ENCODE data around the gene PTRH1.

Gene PTRH1, protein sequence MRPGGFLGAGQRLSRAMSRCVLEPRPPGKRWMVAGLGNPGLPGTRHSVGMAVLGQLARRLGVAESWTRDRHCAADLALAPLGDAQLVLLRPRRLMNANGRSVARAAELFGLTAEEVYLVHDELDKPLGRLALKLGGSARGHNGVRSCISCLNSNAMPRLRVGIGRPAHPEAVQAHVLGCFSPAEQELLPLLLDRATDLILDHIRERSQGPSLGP

GRCh38 chr9:127715470-127716337 is at the start of gene PTRH1, which contains the start of gene TTC16:
Gene PTRH1, minus strand, starts transcription at chr9:127715663. Its CDS starts 24 bp downstream, at chr9:127715639.
Gene TTC16, plus strand, starts transcription at chr9:127716079. Its CDS starts 67 bp downstream, at chr9:127716146.
- Histone ChIP-seq H3F3A (ENCODE audit: insufficient read depth, low read length) (no peaks in the 10 kb centered on the region), H3K4me3 (ENCODE audit: low read depth, low read length, poor library complexity, severe bottlenecking) (peak within 1 kb of the TSS; percentile 72), H2AFZ (ENCODE audit: low read length) (no peak within 1 kb of the TSS), H3K79me2 (ENCODE audit: insufficient read depth, low read length) (no peaks in the 10 kb centered on the region), H3K9me2 (ENCODE audit: low read depth, low read length) (no peaks in the 10 kb centered on the region), H3K4me1 (ENCODE audit: insufficient read depth, low read length, severe bottlenecking) (peaks cover 5% of the 10 kb centered on the region), H3K9me3 (ENCODE audit: low read length) (no peaks in the 10 kb centered on the region), H4K20me1 (ENCODE audit: insufficient read depth, low read length) (no peaks in the 10 kb centered on the region), H3K4me2 (ENCODE audit: low read length) (peak within 1 kb of the TSS; percentile 82), H3K27ac (ENCODE audit: low read depth, low read length, poor library complexity, severe bottlenecking) (no peak within 1 kb of the TSS), H3K36me3 (ENCODE audit: insufficient read depth, low read length) (no peaks in the 10 kb centered on the region), H3K9ac (ENCODE audit: low read length) (peak within 1 kb of the TSS; percentile 62), H3K27me3 (ENCODE audit: insufficient read depth, low read length) (no peaks in the 10 kb centered on the region)
- TF ChIP-seq EZH2 (IDR thresholded peaks at IDR 0.05; ENCODE audit: borderline replicate concordance, low read length), result no peak
- no peak for TF ChIP-seq CTCF (IDR thresholded peaks at IDR 0.05; ENCODE audit: low read length)

- H3K27ac ChIP-seq (ENCODE audit: low read depth, low read length, poor library complexity, severe bottlenecking), result no peak overlapping the region
- TF ChIP-seq EZH2 (IDR thresholded peaks at IDR 0.05; ENCODE audit: borderline replicate concordance, low read length) (no peak), CTCF (IDR thresholded peaks at IDR 0.05; ENCODE audit: low read length) (peak; percentile 64)
- peaks cover 14% of the 10 kb centered on the region for H3K4me1 ChIP-seq (ENCODE audit: insufficient read depth, low read length, severe bottlenecking)
- H3K36me3 ChIP-seq (ENCODE audit: insufficient read depth, low read length), result no peaks in the 10 kb centered on the region
- no peaks in the 10 kb centered on the region for H3F3A ChIP-seq (ENCODE audit: insufficient read depth, low read length)
- H3K9ac ChIP-seq (ENCODE audit: low read length), result no peak overlapping the region
- no peak overlapping the region for H2AFZ ChIP-seq (ENCODE audit: low read length)
- no peaks in the 10 kb centered on the region for H3K9me2 ChIP-seq (ENCODE audit: low read depth, low read length)
- H3K79me2 ChIP-seq (ENCODE audit: insufficient read depth, low read length), result no peaks in the 10 kb centered on the region
- H4K20me1 ChIP-seq (ENCODE audit: insufficient read depth, low read length), result no peaks in the 10 kb centered on the region
- H3K27me3 ChIP-seq (ENCODE audit: insufficient read depth, low read length), result no peaks in the 10 kb centered on the region
- no peak overlapping the region for H3K4me3 ChIP-seq (ENCODE audit: low read depth, low read length, poor library complexity, severe bottlenecking)
- H3K4me2 ChIP-seq (ENCODE audit: low read length), result no peak overlapping the region
- no peaks in the 10 kb centered on the region for H3K9me3 ChIP-seq (ENCODE audit: low read length)
Observed at GRCh38 chr9:127763918-127764384, 48.5 kb upstream of the PTRH1 start.

- no peaks in the 10 kb centered on the region for H3K36me3 ChIP-seq (ENCODE audit: insufficient read depth, low read length)
- H3K27ac ChIP-seq (ENCODE audit: low read depth, low read length, poor library complexity, severe bottlenecking), result no peak overlapping the region
- no peaks in the 10 kb centered on the region for H3K9me3 ChIP-seq (ENCODE audit: low read length)
- TF ChIP-seq CTCF (IDR thresholded peaks at IDR 0.05; ENCODE audit: low read length) (no peak), EZH2 (IDR thresholded peaks at IDR 0.05; ENCODE audit: borderline replicate concordance, low read length) (no peak)
- no peak overlapping the region for H3K4me2 ChIP-seq (ENCODE audit: low read length)
- no peak overlapping the region for H3K4me3 ChIP-seq (ENCODE audit: low read depth, low read length, poor library complexity, severe bottlenecking)
- no peak overlapping the region for H3K9ac ChIP-seq (ENCODE audit: low read length)
- H3K4me1 ChIP-seq (ENCODE audit: insufficient read depth, low read length, severe bottlenecking), result peaks cover 3% of the 10 kb centered on the region
- H3K79me2 ChIP-seq (ENCODE audit: insufficient read depth, low read length), result no peaks in the 10 kb centered on the region
- H3K27me3 ChIP-seq (ENCODE audit: insufficient read depth, low read length), result no peaks in the 10 kb centered on the region
- H2AFZ ChIP-seq (ENCODE audit: low read length), result no peak overlapping the region
- no peaks in the 10 kb centered on the region for H3K9me2 ChIP-seq (ENCODE audit: low read depth, low read length)
- no peaks in the 10 kb centered on the region for H3F3A ChIP-seq (ENCODE audit: insufficient read depth, low read length)
- no peaks in the 10 kb centered on the region for H4K20me1 ChIP-seq (ENCODE audit: insufficient read depth, low read length)
Observed at GRCh38 chr9:127762111-127762676, 46.7 kb upstream of the PTRH1 start.

Measured in OCI-LY1 (cell line).